C4-2B (cell line): ENCODE results near the gene MBNL3.
"Not testable (repeated sequence)": the region's sequence is repeated elsewhere in the genome, so short reads cannot be mapped to it uniquely, and the experiment has no call there.

Experiments used
- H3K27ac ChIP-seq: fragments of 450-650 bp; 2 replicates; pipeline ENCODE4 v1.5.1; 2017
- ZFX ChIP-seq: fragments of 450-650 bp; IDR thresholded peaks from 2 replicates; pipeline ENCODE4 v1.6.1; 2017
- TF ChIP-seq, protein P1 (sequence below): fragments of 450-650 bp; conservative IDR thresholded peaks from 2 replicates; pipeline ENCODE4 v1.5.1; 2017; ENCODE audit warnings: mild to moderate bottlenecking

Gene MBNL3

GRCh38 chrX:132331000-132331399 lies 157.8 kb downstream of the MBNL3 start:
- H3K27ac ChIP-seq = no peak overlapping the region
- TF ChIP-seq, protein P1, sequence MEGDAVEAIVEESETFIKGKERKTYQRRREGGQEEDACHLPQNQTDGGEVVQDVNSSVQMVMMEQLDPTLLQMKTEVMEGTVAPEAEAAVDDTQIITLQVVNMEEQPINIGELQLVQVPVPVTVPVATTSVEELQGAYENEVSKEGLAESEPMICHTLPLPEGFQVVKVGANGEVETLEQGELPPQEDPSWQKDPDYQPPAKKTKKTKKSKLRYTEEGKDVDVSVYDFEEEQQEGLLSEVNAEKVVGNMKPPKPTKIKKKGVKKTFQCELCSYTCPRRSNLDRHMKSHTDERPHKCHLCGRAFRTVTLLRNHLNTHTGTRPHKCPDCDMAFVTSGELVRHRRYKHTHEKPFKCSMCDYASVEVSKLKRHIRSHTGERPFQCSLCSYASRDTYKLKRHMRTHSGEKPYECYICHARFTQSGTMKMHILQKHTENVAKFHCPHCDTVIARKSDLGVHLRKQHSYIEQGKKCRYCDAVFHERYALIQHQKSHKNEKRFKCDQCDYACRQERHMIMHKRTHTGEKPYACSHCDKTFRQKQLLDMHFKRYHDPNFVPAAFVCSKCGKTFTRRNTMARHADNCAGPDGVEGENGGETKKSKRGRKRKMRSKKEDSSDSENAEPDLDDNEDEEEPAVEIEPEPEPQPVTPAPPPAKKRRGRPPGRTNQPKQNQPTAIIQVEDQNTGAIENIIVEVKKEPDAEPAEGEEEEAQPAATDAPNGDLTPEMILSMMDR = no peak
- no peak for TF ChIP-seq ZFX

GRCh38 chrX:132330156-132330729 lies 158.6 kb downstream of the MBNL3 start:
- no peak overlapping the region for H3K27ac ChIP-seq
- no peak for TF ChIP-seq ZFX
- TF ChIP-seq, protein P1 = no peak

DNA sequence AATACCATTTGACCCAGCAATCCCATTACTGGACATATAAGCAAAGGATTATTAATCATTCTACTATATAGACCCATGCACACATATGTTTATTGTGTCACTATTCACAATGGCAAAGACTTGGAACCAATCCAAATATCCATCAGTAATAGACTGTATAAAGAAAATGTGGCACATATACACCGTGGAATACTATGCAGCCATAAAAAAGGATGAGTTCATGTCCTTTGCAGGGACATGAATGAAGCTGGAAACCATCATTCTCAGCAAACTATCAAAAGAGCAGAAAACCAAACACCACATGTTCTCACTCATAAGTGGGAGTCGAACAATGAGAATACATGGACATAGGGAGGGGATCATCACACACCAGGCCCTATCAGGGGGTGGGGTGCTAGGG lies 161.9 kb downstream of the MBNL3 start:
- H3K27ac ChIP-seq = not testable (repeated sequence)
